Loucy (cell line): ENCODE data around the gene ZNF407.

ENCODE experiments used
- CTCF ChIP-seq: fragments of 200-600 bp; sonication (generic); conservative IDR thresholded peaks from 2 replicates; pipeline ENCODE4 v1.5.1; 2014; ENCODE audit warnings: mild to moderate bottlenecking, antibody characterized with exemption, low read length
- EZH2phosphoT487 ChIP-seq: fragments of 200-600 bp; IDR thresholded peaks from 2 replicates; pipeline ENCODE4 v1.6.1; 2018; ENCODE audit warnings: antibody characterized with exemption, mild to moderate bottlenecking, moderate library complexity, borderline replicate concordance

GRCh38 chr18:74635224-74635975 is 37.7 kb downstream of the ZNF407 start:
- no peak for TF ChIP-seq CTCF
- TF ChIP-seq EZH2phosphoT487: no peak
